Activated CD8-positive, alpha-beta memory T cell treated with anti-CD3 and anti-CD28 coated beads, Interleukin-2, amount 50 U/mL, for 1 hour (primary cell): ENCODE measurements around the gene LCLAT1.
"Not testable (repeated sequence)": the region's sequence is repeated elsewhere in the genome, so short reads cannot be mapped to it uniquely, and the experiment has no call there.

Experiments used
- DNase-seq: peaks from one replicate; pipeline ENCODE4 v3.0.0-alpha.2; 2020; ENCODE audit errors: extremely low read depth

Gene LCLAT1

DNA sequence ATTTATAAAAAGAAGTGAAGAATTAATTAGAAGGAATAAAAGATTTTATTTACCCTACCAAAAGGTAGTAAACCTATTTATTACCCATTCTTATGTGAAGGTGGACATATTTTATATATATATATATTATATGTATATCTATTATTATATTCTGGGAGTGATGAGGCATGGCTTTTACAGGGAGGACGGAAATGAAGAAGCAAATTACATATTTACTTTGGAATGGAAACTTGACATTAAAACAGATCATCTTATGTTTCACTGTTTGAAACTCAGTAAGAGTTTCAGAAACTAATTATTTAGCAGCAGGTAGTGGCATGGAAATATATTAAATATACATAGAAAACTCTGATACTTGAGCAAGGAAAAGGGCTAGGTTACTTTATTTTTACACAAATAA, 143.4 kb downstream of the LCLAT1 start:
- DNase-seq: no peak

DNA sequence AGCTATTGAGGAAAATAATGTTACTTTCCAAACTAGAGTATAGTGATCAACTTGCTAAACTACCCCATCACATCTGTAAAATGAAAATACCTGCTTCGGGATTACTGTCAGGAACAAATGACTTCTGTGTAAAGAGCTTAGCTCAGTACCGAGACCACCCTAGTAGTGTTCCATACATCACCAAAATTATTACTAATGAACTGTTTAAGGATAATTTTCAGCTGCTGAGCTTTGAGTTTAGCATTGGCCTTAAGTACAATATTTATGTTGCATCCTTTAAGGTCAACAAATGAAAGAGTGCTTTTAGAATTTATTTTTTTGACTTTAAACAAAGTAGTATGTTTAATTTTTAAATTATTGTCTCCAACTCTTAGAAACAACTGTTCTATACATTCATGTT, 144.1 kb downstream of the LCLAT1 start:
- DNase-seq: no peak

DNA sequence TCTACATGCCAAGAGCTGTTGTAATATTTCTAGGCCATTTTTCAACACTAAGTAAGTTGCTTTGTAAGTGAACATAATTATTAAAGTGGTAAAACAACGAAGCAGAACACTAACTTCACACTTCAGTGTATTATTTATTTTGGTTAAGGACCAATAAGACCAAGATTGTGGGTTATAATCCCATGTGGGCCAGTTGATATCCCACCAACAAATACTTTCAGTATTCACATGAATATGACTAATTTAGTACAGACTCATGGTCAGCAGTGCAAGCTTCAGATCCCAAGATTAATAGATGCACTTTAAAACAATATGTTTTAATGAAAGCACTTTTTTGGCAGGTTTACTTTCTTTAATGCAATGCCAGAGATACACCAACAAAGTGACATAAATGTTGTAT, 154.3 kb downstream of the LCLAT1 start:
- DNase-seq: no peak

DNA sequence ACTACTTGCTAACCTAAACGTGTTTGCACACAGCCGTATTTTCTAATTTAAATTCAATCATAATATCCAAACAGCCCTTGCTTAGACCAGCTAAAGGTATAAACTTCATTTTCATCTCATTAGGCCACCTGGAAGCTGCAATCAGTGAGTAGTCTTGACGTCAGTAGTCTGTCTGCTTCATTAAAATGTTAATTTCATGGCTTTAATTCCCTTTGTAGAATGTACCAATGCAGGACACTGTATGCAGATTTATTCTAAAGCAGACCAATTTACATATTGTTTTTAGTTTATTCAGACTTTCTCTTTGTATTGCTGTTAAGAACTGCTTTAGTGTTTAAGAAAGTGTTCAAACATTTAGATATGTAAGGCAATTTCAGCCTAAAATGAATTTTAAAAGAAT, 158.2 kb downstream of the LCLAT1 start:
- no peak for DNase-seq

DNA sequence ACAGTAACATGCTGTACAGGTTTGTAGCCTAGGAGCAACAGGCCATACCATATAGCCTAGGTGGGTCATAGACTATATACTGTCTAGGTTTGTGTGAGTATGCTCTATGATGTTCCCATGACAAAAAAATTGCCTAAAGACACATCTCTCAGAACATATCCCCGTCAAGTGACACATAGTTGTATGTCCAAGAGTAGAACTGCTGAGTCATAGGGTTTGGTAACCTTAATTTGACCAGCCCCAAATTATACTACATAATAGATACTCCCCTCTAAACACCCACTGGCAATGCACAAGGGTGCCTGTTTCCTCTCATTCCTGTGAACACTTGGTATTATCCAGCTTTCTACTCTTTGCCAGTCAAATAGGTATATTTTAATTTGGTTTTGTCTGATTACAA, 161.6 kb downstream of the LCLAT1 start:
- no peak for DNase-seq

DNA sequence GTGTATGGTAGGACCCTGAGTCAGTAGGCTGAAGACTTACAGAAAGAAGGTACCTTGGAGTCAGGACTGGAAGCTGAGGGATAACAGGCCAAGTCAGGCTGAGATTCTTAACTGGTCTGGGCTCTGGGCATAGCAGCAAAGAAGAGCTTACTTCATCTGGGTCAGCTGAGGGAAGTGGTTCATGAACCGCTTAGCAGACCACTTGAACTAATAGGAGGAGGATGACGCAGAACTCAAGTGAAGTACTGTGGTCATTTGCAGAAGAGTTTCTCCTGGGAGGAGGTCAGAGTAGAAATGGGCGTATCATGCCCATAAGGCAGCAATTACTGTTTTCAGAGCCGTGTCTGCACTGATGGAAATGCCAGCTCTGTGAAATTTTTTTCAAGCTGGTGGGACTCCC, 164.5 kb downstream of the LCLAT1 start:
- DNase-seq: no peak

DNA sequence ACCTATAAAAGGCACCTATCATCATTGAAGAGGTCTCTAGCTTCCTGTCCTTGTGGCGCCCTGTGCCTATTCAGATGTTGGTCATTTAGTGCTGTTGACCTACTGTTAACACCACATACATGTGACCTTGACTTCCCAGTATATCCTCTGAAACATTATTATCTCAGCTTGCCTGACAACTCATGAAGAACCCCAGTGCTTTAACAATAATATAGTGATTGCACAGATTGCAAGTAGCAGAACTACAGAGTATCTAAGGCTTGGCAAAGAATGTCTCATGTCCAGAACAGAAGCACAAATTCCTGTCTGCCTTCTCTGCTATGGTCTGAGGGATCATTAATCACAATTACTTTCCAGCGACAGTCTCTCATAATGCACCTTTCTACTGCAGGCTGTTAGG, 165.3 kb downstream of the LCLAT1 start:
- DNase-seq: no peak

DNA sequence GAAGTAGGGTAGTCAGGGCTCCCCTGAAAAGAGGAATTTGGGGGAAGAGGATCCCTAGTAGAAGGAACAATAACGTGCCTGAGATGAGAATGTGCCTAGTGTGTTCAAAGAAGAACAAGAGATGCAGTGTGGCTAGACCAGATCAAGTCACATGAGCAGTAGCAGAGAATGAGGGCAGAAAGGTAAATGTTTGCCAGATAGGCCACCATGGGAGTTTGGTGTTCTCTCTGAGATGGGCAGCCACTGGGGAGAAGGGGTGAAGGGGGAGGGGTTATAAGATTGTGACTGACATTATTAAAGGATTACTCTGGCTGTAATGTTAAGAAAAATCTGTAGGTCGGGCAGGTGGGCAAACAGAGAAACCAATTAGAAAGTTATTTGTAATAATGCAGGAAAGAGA, 166.0 kb downstream of the LCLAT1 start:
- no peak for DNase-seq

DNA sequence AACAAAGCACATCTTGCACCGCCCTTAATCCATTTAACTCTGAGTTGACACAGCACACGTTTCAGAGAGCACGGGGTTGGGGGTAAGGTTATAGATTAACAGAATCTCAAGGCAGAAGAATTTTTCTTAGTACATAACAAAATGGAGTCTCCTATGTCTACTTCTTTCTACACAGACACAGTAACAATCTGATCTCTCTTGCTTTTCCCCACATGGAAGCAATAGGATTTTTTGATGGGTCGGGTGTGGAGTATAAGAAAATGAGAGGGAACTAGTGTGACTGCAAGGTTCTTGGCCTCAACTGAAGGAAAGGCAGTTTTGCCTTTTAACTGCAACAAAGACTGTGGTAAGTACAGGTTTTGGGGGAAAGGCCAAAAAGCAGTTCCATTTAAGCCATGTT, 167.2 kb downstream of the LCLAT1 start:
- DNase-seq: not testable (repeated sequence)

DNA sequence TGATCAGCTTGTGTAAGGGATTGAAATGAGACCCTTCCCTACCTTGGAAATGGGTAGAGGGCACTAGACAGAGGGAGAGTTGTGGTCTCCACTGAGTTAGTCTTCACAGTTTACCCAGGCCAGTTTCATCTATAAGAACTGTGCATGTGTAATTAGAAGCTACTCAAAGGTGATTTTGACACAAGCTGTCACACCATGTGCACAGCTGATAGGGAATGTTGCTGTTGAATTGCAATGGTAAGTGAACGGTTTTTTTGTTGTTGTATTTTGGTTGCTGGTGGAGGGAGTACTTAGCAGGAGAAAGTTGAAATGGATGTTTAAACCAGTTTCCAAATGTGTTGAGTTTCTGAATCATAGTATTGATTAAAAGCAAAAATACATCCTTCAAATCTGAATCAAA, 168.9 kb downstream of the LCLAT1 start:
- DNase-seq: no peak

DNA sequence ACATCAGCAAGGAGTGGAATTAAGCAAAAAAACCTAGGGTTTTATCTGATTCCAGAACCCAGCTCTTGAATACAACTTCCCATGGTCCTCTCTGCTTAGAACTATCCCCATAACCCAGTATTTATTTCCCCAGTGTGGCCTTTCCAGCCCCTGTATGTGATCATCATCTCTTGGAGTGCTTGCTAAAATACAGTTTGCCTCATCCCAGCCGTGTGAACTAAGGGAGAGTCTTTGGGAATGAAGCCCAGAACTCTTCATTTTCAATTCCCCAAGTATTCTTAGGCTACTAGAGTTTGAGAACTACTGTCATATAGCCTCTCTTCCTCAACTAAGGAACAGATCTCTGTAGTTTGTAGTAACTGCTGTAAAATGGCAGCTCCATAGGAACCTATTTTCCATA, 173.1 kb downstream of the LCLAT1 start:
- DNase-seq: no peak

DNA sequence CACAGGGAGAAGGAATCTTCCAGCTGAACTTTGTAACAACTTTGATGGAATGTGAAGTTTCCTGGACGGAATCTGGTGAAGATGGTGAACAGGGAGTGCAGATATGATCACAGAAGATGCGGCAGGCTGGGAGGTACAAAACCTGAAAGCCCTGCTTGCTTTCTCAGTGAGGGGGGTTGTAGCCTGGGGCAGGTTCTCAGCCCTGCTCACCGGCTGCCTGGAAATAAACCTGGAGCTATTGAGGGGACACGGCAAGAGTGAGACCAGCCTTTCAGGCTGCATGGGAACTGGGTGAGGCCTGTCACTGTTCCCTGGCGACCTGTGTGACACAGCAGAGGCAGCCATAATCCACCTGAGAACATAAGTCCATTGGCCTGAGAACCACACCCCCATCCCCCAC, 174.8 kb downstream of the LCLAT1 start:
- DNase-seq: no peak

DNA sequence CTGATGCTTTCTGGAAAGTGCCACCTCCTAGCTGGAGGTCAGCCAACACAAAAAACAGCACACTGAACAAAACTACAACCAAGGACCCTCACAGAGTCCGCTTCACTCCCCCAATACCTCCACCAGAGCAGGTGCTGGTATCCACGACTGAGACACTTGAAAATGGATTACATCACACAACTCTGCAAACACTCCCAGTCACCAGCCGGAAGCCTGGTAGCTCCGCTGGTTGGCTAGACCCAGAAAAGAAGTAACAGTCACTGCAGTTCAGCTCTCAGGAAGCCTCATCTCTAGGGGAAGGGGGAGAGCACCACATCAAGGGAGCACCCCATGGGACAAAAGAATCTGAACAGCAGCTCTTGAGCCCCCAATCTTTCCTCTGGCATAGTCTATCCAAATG, 175.4 kb downstream of the LCLAT1 start:
- DNase-seq: no peak

DNA sequence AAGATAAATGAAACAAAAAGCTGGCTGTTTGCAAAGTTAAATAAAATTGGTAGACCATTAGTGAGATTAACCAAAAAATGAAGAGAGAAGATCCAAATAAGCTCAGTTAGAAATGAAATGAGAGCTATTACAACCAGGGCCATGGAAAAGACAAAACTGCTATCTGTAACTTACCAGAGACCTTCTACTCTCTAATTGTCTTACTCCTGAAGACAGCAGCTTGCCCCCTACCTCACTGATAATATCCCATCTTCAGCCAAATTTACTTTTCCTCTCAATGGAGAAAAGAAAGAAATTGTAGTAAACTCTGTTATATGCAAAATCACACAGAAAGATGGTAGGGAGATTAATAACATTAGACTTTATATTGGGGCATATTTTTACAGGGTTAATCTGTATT, 178.2 kb downstream of the LCLAT1 start:
- DNase-seq: no peak

DNA sequence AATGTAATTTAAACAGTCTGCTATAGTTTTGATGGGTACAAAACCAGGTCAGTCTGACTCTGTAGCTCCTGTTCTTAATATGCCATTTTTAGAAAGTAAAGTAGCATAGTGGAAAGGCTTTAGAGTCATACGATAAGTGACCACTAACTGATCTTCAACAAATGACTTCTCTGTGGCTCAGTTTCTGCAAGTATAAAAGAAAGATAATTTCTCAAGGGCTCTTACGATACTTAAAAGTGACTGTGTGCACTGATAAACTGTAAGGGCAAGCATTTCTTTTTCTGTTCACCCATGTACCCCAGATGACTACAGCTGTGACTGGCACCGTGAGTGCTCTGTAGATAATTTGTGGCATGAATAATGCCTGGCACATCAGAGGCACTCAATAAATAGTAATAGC, 178.7 kb downstream of the LCLAT1 start:
- DNase-seq: no peak

DNA sequence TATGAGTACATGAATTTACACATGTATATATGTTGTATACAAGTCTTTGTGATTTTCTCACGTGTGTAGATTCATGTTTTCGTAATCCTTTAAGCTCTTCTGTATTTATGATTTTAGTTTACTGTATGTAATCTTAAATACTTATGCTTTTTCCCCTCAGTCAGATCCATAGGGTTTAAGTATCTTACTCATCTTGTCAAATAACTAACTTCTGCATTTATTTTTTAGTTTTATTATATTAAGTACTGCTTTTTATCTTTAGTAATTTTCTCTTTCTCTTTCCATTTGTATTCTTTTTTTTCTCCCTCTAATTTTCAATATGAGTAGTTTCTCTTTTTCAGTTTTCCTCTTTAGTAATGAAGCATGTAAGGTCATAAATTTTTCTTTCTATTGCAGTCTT, 179.4 kb downstream of the LCLAT1 start:
- no peak for DNase-seq

DNA sequence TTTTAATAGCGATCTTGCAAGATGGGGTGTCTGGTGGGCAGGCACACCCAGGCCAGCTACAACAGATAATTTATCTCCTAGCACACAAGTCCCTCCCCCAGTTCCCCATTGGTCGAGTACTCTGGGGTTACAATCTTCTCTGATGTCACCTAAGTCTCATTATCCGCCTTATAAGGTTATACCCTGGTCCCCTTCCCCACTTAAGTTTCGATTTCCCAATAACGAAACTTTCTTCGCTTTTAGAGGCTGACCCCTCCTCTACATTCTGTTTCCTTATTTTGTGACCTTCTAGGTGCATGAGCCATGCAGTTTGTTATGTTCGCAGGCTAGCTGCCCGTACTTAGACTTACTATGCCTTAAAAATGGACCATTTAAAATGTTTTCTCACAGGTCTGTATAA, 180.1 kb downstream of the LCLAT1 start:
- no peak for DNase-seq

DNA sequence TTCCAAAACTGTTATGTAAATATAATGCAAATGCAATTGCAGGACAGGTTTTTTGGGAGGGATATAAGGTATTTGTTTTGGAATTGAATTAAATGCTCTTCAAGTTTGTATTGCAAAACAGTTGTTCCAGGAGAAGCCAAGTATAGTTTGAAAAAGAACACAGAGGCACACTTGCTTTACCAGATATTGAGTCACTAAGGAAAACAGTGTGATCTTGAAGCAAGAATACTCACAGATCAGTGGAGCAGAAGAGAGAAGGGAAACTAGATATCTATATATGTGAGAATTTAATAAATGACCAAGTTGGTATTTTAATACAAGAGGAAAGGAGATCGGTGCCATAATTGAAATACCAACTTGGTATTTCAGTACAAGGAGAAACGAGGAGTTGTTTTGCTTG, 181.3 kb downstream of the LCLAT1 start:
- no peak for DNase-seq

DNA sequence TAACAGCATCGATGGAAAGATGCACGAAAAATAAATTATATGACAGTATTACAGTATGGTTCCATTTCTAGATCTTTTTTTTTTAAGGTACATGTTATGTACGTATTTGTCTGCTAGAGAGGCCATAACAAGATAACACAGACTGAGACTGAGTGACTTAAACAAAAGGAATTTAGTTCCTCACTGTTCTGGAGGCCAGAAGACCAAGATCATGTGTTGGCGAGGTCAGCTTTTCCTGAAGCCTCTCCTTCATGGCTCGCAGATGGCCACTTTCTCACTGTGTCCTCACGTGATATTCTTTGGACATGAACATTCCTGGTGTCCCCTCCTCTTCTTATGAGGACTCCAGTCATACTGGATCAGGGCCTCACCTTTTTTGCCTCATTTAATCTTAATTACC, 182.8 kb downstream of the LCLAT1 start:
- no peak for DNase-seq

DNA sequence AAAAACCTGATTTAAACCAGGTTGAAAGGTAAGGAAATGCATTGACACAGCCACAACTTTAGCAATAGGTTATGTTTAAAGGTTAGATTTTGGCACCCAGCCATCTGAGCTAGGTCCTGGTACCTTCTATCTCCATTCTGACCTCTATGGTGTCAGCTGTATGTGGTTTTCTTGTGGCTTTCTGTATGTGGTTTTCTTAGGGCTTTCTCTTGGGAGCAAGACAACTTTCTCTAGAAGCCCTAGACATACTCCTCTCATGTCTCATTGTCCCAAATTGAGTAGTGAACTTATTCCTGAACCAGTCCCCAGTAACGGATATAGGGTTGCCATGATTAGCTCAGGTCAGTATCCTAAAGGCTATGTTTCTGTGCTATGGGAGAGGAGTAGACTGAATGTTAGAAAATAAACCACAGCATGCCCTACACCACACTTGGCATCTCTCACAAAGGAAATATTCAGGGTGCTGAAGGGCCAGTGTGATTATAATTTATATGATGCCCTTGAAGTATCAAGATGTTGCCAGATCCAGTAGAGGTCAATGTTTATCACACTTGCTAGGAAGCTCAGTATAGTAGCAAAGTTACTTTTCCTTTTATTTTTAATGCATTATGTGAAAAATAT, 184.1 kb downstream of the LCLAT1 start:
- DNase-seq: no peak

DNA sequence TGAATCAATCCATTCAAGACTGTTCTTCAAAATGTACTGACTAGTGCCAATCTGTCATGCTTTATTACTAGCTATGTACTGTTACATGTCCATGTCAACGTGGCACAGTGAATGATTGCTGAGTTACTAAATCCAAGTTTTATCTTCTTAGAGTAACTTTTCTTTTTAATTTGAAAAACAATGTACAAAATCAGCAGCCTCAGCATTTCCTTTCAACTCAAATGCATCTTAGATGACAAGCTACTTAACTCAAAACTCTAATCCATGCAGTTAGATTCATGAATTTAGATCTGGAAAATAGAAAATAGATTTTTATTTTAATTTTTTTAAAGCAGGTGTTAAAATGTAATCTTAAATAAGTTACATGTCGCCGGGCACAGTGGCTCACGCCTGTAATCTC, 186.0 kb downstream of the LCLAT1 start:
- no peak for DNase-seq

DNA sequence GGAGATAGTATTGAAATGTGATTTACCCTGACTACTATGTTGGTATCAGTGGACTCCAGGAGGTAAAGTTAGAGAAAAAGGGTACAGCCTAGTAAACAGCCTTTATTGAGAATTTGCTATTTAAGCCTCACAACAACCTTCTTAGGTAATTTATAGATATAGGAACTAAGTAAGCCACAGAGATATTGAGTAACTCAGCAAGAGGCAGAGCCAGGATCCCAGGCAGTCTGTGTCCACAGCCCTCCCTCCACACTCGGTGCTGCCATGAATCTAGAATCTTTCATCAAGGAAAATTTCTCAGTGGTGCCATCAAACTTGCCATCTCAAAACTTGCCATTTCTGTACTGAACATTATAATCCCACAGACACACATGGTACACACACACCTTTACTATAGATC, 189.3 kb downstream of the LCLAT1 start:
- no peak for DNase-seq

DNA sequence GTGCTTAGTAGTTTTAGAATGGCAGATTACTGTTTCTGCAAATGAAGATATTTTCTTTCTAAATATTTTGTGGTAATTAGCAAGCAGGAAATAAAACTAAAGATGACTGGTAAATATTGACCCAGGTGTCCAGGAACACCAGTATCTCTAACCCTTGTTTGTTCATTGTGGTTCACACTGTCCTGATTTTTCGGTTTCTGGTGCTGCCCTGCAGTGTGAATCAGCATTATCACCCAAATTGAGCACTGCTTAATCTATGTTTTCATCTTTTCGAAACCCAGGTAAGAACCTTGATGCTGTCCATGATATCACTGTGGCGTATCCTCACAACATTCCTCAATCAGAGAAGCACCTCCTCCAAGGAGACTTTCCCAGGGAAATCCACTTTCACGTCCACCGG, 192.8 kb downstream of the LCLAT1 start:
- DNase-seq: no peak

DNA sequence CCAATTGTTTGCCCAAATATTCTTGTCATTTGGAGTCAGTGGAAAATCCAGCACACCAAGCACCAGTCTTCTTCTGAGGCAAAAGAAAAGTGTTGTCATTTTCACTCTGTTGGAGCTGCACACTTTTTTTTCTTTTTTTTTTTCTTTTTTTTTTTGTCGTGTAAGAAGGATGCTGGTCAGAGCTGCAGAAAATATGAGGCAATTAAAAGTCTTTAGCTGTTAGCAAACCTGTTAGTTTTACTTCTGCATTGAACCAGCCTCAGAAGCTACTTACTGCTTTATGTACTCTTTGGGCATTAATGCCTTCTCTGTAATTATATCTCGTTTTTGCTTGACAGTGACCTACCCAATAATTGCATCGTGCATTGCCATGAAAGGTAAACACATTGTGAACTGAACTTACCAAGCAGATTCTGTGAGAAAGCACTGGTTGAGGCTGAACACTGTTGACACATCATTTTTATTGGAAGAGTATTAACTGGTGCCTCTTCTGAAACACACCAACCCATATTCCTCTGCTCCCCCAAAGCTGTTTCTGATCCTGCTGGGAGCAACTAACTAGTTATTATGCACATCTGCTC, 194.8 kb downstream of the LCLAT1 start:
- no peak for DNase-seq
